Forelimb muscle (tissue), 1 donor: ENCODE results near the gene KBTBD6. TPM values are rescaled to one million over a fixed set of nuclear protein-coding genes. Genes with fewer than 3 reads are reported as not detected.
"Not testable (repeated sequence)": the region's sequence is repeated elsewhere in the genome, so short reads cannot be mapped to it uniquely, and the experiment has no call there.

Experiments used
- DNase-seq: peaks from one replicate; pipeline ENCODE4 v3.0.0-alpha.2; 2013; ENCODE audit warnings: low read depth
- polyA plus RNA-seq: library from polyadenylated mRNA; unstranded; fragments of 120-200 nt; gene quantifications from one replicate; pipeline ENCODE4 v1.2.1, GENCODE V29; 2013; ENCODE audit not compliant: insufficient read length

The KBTBD6 gene
- polyA plus RNA-seq, 1 donor: 8.9 TPM

DNA sequence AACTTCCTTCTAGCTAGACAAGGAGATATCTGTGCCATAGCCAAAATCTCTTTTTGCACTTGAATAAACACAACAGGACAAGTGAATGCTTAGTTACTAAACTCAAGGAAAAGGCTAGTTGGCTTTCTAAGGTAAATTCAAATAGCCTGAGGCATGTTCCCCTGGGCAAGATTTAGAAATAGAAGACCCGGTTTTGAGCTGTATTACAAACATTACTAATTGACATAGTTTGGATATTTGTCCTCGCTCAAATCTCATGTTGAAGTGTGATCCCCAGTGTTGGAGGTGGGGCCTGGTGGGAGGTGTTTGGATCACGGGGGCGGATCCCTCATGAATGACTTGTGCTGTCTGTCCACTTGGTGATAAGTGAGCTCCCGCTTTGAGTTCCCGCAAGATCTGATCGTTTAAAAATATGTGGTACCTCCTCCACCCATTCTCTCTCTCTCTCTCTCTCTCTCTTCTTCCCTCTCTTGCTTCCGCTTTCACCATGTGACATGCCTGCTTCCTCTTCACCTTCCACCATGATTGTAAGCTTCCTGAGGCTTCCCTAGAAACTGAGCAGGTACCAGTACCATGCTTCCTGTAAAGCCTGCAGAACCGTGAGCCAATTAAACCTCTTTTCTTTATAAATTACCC lies 3.9 kb upstream of the KBTBD6 start:
- DNase-seq: no peak

DNA sequence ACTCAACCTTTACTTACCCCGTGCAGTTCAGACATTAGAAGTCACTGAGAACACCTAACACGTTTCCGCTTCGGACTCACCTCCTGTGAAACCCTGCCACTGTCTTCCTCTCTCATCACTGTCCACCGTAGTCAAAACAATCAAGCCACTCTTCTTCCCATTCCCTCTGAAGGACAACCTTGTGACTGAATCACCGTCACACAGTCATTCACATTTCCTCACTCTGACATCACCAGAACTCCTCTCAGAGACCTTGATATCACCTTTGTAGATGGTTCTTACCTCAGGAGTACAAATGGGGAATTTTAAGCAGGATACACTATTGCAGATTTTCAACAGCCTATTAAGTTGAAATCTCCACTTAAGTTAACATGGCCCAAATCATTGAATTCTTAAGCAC lies 1.3 kb upstream of the KBTBD6 start:
- no peak for DNase-seq

DNA sequence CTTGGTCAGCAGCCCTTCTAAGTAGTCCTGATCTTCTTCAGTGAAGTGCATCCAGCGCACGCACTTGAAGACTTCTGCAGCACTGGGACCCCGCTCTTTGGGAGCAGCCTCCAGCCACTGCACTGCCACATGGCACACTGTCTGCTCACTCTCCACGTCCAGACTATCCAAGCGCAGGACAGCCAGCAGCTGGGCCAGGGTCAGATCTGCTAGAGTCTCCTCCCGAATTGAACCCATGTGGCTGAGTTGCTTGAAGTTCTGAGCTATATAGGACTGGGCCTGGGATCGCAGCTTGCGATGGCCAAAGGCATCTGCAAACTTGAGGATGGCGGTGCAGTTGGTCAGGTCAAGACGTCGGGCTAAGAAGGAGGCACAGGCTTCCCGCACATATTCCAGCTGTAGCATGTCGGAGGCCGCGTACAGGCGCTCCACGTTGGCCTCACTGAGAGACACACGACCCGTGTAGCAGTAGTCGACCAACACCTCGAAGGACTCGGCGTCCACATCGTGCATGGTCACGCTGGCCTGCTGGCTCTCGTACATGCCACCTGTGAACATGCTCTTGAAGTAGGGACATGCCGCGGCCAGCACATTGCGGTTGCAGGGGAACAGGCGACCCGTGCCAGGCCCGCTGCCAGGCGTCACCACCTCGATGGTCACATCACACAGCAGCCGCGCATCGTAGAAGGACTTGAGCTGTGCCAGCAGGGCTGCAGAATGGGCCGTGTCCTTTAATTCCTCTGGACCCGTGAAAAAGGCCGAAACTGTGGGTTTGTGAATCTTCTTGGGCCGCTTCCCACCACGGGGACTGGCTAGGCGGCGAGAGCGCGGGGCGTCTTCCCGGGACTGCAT lies 716 bp downstream of the KBTBD6 start:
- not testable (repeated sequence) for DNase-seq

DNA sequence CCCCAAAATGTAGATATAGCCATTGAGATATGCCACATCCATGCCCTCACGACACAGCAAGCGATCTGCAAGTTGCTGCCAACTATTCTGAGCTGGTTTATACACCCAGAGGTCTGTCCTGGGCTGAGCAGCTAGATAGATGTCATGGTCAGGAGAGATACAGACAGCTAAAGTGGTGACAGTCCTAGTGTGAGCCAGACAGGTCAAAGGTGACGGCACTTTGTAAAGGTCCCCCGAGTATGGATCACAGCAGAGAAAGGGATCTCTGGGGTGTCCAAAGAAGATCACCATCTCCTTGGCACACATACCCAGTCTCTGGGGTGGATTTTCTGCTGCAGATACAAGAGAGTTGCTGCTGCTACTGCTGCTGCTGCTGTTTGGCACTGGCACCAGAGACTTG lies 1.4 kb downstream of the KBTBD6 start:
- DNase-seq: not testable (repeated sequence)

DNA sequence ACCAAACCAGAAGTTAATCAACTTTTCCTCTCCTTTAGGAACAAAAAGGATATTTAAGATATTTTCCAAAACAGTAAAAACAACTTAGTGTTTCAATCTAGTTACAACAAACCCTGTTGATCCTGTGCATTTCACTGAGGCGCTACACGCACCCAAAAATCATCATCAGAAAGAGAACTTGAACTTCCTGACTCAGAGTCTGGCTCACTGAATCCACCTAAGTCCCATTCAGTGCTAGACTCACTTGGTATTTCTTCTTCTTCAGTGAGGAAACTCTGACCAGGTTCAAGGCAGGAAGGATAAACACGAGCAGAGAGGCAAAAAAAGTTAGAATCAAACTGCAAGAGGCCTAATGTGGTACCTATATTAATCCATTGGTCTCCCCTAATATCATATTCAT lies 2.2 kb downstream of the KBTBD6 start:
- DNase-seq: no peak

DNA sequence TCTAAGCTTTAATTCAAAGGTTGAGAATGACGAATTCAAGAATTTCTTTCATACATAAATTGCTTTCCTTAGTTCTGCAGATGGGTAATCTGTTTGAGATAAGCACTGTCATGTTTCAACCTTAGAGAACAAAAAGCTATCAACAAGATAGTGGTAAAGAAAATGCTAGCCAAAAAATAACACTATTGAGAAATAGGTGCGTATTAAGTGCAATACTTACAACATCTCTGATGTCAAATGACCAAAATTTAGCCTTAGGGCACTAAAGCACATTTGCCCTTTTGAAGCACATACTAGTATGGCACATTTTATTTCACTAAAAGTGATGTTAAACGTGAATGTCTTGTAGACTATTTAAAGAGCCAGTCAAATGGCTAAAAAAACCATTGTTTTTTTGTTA lies 4.9 kb downstream of the KBTBD6 start:
- DNase-seq: no peak

DNA sequence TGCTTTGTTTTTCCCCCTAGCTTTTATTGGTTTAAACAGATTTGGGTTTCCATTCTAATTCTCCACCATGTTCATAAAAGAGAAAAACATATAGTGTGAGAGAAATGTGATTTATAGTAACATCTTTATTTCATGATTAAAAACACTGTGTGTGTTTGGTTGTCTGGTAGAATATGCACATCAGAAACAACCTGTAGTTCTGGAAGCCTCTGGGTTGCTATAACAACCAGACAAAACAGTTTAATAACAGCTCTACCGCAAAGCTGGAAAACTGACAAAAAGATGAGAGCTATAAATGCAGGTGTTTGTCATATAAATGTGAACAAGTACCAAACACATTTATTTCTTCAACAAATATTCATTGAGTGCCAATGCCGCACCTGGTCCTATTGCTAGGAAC lies 9.8 kb downstream of the KBTBD6 start:
- no peak for DNase-seq

DNA sequence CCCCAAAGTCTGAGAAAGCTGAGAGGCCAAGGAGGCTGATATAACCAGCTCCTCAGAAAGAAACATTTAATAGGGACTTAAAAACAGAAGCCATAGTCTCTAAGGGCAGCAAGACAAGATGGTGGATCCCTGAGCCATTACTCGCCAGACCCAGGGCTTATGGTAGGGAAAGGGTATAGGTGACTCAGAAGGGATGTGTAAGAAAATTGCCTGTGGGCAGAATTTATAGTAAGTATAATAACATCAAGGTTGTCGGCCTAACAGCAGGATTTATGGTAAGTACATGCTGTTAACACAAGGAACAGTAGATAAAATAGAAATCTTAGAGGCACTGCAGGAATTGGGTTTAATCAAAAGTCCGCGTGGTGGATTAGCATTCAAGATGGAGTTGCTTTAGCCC lies 14.7 kb downstream of the KBTBD6 start:
- DNase-seq: no peak

DNA sequence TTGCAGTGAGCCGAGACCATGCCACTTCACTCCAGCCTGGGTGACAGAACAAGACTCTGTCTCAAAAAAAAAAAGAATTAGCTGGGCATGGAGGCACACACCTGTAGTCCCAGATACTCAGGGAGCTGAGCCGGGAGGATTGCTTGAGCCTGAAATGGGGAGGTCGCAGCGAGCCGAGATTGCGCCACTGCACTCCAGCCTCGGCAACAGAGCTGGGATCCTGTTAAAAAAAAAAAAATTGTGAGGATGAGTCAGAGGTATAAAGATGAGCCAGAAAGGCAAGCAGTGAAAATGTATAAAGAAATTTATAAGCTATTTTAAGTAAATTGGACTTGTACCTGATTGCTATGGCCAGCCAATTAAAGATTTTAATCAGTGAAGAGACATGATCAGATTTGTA lies 21.1 kb downstream of the KBTBD6 start:
- no peak for DNase-seq

DNA sequence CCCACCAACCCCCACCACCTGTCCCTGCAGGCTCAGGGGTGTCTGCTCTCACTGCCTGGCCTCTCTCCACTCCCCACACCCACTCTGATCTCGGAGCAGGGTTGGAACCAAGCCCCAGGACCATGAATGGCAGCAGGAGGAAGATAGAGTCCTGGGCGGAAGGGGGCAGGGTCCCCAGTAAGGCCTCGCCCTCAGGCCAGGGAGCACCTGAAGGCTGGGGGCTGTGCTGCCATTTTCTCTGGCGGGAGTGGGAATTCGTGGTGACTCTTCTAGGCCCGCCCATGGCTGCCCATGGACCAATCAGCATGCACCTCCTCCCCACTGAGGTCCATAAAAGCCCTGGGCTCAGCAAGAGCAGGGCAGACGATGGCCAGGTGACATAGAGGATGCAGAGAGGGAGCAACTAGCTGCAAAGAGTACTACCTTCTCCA lies 25.0 kb downstream of the KBTBD6 start:
- DNase-seq: no peak

DNA sequence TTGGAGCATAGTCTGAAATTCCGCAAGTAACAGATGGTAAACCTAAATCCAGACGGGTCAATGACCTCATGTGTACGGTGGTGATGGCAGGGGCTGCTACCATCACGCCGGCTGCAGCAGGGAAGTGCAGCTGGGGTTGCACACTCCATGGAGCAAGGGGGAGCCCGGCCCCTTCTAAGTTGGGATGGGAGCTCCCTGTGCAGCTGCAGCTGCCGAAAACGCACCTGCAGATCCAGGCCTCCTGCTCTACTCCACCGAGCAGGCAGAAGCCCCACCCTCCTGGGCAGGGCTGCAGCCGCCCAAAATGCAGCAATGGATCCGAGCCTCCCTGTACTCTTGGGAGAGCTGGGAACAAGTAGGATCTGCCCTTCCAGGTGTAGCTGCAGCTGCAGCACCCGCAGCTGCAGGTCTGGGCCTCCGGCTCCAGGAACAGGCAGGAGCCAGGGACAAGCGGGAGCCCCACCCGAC lies 25.5 kb downstream of the KBTBD6 start:
- no peak for DNase-seq

DNA sequence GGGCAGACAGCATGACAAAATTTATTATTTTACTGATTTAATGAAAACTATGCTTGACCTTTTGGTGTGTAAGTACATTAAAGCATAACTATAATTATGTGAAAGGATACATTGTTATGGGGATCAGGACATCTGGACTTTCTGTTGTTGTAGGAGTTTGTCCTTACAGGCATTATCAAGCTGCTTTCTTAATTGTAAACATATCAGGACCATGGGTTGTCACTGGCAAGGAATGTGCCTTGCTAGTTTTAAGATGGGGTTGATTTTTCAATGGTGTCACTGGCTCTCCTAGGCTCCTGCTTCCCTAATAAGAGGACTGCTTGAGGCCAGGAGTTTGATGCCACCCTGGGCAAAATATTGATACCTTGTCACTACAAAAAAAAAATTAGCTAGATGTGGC lies 32.6 kb downstream of the KBTBD6 start:
- DNase-seq: no peak

DNA sequence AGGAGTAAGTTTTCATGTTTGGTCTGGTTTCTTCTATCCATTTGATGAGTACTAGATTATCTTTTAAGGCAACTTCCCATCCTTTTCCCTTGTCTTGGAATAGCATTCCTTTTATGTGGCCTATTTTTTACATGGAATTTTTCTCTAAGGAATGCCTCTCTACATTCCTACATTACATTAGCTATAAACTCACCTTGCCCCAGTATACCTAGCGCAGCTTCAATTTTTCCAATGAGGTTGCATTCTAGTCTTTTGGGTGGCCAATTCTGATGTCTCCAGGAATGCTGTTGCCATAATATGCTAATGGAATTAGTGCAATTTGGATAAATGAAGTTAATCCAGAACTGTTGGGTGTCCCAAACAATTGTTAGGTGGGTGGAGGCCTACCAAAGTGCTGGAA lies 33.8 kb downstream of the KBTBD6 start:
- no peak for DNase-seq

DNA sequence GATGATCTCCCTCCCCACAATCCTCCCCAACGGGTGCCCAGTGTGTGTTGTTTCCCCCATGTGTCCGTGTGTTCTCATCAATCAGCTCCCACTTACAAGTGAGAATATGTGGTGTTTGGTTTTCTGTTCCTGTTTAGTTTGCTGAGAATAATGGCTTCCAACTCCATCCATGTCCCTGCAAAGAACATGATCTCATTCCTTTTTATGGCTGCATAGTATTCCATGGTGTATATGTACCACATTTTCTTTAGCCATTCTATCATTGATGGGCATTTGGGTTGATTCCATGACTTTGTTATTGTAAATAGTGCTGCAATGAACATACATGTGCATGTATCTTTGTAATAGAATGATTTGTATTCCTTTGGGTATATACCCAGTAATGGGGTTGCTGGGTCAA lies 36.9 kb downstream of the KBTBD6 start:
- not testable (repeated sequence) for DNase-seq

DNA sequence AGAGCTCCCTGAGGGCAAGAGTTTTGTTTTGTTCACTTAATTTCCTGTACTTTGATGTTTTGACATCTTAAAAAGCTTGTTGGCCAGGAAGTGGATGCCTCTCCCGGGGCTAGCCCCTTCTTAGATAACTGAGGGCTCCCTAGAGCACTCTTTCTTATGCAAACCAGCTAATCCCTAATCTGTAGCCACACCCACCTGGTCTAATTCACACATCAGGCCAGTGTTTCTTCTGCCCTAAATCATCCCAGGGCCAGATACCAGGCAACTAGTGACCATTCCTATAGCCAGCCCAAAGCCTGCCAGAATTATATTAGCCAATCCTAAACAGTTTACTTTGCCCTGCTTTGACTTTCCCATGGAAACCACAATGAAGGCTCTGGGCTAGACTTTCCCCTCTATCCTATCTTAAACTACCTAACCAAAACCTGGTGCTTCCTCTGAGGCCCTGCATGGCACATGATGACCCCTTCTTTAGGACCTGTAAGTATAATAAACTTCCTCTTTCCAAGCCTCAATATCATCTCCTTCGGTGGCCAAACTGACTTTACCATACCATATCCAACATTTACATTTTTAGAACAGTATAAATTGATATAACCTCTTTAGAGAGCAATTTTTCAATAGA lies 46.5 kb downstream of the KBTBD6 start:
- DNase-seq: no peak

DNA sequence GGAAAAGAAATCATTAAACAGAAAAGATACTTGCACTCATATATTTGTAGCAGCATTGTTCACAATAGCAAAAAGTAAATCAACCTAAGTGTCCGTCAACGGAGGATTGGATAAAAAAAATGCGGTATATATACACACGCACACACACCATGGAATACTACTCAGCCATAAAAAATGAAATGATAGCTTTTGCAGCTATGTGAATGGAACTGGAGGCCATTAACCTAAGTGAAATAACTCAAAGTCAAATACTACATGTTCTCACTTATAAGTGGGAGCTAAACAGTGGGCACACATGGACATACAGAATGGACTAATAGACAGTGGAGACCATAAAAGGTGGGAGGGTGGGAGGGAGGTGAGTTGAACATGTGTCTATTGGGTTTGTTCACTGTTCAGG lies 52.9 kb downstream of the KBTBD6 start:
- no peak for DNase-seq

Other genes starting within 250 kb of the KBTBD6 start
- gene ELF1, start 113.5 kb downstream of the KBTBD6 start, polyA plus RNA-seq: 28.9 TPM
- gene WBP4, start 71.3 kb downstream of the KBTBD6 start, polyA plus RNA-seq: 19.3 TPM
- gene KBTBD7, start 61.8 kb upstream of the KBTBD6 start, polyA plus RNA-seq: 8.0 TPM
- gene MTRF1, start 130.8 kb upstream of the KBTBD6 start, polyA plus RNA-seq: 10.5 TPM
- 22.4 TPM for gene NAA16, start 178.5 kb upstream of the KBTBD6 start, polyA plus RNA-seq